ENCODE measurements around the gene PATE3.

PATE3 gene

DNA sequence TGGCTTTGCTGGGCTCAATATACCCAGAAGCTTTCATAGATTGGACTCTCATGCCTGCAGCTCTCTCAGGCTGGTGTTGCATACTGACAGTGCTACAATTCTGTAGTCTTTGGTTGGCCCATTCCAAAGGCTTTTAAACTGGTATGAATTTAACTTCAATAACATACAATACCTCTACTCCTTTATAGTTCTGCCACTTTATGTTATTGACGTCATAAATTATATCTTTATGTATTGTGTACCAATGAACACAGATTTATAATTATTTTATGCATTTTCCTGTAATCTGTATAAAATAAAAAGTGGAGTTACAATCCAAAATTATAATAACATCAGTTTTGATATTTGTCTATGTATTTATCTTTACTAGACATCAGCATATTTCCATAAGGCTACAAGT lies 25.5 kb upstream of the PATE3 start:
- no peak for TF ChIP-seq OSR1 (CRISPR knock-in tag; IDR thresholded peaks at IDR 0.05)
- TF ChIP-seq BACH2 (CRISPR knock-in tag; IDR thresholded peaks at IDR 0.05; ENCODE audit: borderline replicate concordance) = no peak
- no peak for TF ChIP-seq ZNF8 (CRISPR knock-in tag; IDR thresholded peaks at IDR 0.05)
- no peak for TF ChIP-seq PPARA (CRISPR knock-in tag; IDR thresholded peaks at IDR 0.05; ENCODE audit: borderline replicate concordance)
- no peak for TF ChIP-seq SNAI2 (CRISPR knock-in tag; IDR thresholded peaks at IDR 0.05)
- no peak for TF ChIP-seq ZNF565 (CRISPR knock-in tag; conservative IDR thresholded peaks at IDR 0.05; ENCODE audit: low read depth)
- TF ChIP-seq, protein P1, sequence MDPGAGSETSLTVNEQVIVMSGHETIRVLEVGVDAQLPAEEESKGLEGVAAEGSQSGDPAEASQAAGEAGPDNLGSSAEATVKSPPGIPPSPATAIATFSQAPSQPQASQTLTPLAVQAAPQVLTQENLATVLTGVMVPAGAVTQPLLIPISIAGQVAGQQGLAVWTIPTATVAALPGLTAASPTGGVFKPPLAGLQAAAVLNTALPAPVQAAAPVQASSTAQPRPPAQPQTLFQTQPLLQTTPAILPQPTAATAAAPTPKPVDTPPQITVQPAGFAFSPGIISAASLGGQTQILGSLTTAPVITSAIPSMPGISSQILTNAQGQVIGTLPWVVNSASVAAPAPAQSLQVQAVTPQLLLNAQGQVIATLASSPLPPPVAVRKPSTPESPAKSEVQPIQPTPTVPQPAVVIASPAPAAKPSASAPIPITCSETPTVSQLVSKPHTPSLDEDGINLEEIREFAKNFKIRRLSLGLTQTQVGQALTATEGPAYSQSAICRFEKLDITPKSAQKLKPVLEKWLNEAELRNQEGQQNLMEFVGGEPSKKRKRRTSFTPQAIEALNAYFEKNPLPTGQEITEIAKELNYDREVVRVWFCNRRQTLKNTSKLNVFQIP (CRISPR knock-in tag; IDR thresholded peaks at IDR 0.05; ENCODE audit: borderline replicate concordance, low read depth) = no peak
- TF ChIP-seq, protein P2, sequence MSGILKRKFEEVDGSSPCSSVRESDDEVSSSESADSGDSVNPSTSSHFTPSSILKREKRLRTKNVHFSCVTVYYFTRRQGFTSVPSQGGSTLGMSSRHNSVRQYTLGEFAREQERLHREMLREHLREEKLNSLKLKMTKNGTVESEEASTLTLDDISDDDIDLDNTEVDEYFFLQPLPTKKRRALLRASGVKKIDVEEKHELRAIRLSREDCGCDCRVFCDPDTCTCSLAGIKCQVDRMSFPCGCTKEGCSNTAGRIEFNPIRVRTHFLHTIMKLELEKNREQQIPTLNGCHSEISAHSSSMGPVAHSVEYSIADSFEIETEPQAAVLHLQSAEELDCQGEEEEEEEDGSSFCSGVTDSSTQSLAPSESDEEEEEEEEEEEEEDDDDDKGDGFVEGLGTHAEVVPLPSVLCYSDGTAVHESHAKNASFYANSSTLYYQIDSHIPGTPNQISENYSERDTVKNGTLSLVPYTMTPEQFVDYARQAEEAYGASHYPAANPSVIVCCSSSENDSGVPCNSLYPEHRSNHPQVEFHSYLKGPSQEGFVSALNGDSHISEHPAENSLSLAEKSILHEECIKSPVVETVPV (CRISPR knock-in tag; IDR thresholded peaks at IDR 0.05) = no peak
- TF ChIP-seq ZC3H10 (CRISPR knock-in tag; IDR thresholded peaks at IDR 0.05) = no peak
- TF ChIP-seq ISL1 (CRISPR knock-in tag; IDR thresholded peaks at IDR 0.05) = no peak
- TF ChIP-seq ARNTL (CRISPR knock-in tag; IDR thresholded peaks at IDR 0.05; ENCODE audit: borderline replicate concordance, low read depth) = no peak
- no peak for TF ChIP-seq TOX (CRISPR knock-in tag; IDR thresholded peaks at IDR 0.05; ENCODE audit: borderline replicate concordance)
- TF ChIP-seq, protein P3, sequence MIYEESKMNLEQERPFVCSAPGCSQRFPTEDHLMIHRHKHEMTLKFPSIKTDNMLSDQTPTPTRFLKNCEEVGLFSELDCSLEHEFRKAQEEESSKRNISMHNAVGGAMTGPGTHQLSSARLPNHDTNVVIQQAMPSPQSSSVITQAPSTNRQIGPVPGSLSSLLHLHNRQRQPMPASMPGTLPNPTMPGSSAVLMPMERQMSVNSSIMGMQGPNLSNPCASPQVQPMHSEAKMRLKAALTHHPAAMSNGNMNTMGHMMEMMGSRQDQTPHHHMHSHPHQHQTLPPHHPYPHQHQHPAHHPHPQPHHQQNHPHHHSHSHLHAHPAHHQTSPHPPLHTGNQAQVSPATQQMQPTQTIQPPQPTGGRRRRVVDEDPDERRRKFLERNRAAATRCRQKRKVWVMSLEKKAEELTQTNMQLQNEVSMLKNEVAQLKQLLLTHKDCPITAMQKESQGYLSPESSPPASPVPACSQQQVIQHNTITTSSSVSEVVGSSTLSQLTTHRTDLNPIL (CRISPR knock-in tag; IDR thresholded peaks at IDR 0.05; ENCODE audit: low read depth) = no peak
- TF ChIP-seq RARB (CRISPR knock-in tag; IDR thresholded peaks at IDR 0.05) = no peak
- no peak for TF ChIP-seq CSDC2 (CRISPR knock-in tag; IDR thresholded peaks at IDR 0.05)
- TF ChIP-seq, protein P4, sequence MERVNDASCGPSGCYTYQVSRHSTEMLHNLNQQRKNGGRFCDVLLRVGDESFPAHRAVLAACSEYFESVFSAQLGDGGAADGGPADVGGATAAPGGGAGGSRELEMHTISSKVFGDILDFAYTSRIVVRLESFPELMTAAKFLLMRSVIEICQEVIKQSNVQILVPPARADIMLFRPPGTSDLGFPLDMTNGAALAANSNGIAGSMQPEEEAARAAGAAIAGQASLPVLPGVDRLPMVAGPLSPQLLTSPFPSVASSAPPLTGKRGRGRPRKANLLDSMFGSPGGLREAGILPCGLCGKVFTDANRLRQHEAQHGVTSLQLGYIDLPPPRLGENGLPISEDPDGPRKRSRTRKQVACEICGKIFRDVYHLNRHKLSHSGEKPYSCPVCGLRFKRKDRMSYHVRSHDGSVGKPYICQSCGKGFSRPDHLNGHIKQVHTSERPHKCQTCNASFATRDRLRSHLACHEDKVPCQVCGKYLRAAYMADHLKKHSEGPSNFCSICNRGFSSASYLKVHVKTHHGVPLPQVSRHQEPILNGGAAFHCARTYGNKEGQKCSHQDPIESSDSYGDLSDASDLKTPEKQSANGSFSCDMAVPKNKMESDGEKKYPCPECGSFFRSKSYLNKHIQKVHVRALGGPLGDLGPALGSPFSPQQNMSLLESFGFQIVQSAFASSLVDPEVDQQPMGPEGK (CRISPR knock-in tag; IDR thresholded peaks at IDR 0.05; ENCODE audit: borderline replicate concordance) = no peak
- no peak for TF ChIP-seq ZFP30 (CRISPR knock-in tag; IDR thresholded peaks at IDR 0.05)
- ATAC-seq = no peak

DNA sequence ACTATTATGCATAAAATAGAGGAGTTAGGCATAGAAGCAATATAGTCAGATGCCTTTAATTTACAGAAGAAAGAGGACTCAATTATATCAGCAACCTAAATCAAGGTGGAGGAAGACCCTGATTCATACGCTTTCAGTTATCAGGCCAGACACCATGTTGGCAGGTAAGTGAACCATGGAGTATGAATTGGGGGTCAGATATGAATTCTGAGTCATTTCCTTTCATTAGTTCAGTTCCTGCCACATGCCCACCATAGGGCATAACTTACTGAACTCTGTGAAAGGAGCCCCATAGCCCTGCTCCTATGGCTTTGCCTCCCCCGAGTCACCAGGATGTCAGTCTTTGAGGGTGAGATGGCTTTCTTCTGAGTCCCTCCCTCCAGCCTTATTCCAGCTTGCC lies 24.4 kb upstream of the PATE3 start:
- no peak for ATAC-seq
- TF ChIP-seq CSDC2 (CRISPR knock-in tag; IDR thresholded peaks at IDR 0.05) (no peak), OSR1 (CRISPR knock-in tag; IDR thresholded peaks at IDR 0.05) (no peak), TCF4 (CRISPR knock-in tag; IDR thresholded peaks at IDR 0.05; ENCODE audit: borderline replicate concordance) (no peak), TOX (CRISPR knock-in tag; IDR thresholded peaks at IDR 0.05; ENCODE audit: borderline replicate concordance) (no peak)
- TF ChIP-seq, protein P1 (CRISPR knock-in tag; IDR thresholded peaks at IDR 0.05; ENCODE audit: borderline replicate concordance, low read depth) = no peak

DNA sequence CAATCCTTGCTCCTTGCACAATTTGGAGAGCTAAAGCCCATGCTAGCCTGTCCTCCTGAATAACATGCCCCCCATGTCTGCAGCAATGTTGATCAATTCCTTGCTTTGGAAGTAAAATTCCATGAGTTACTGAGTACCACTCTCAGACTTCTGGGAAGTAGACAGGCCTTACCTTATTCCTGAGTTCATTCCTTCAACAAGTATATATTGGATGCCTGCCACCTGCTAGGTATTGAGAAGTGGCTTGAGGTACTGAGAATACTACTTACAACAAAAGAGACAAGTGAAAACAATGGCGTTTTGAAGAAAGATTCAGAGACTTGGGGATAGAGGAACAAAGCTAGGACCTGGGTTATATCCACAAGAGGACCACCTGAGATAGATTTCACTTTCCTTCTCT lies 21.7 kb upstream of the PATE3 start:
- ATAC-seq = no peak
- TF ChIP-seq ISL1 (CRISPR knock-in tag; IDR thresholded peaks at IDR 0.05) (no peak), ESRRG (CRISPR knock-in tag; IDR thresholded peaks at IDR 0.05) (no peak), ZFP3 (CRISPR knock-in tag; IDR thresholded peaks at IDR 0.05) (no peak), ZNF8 (CRISPR knock-in tag; IDR thresholded peaks at IDR 0.05) (no peak), ZFP30 (CRISPR knock-in tag; IDR thresholded peaks at IDR 0.05) (no peak), BACH2 (CRISPR knock-in tag; IDR thresholded peaks at IDR 0.05; ENCODE audit: borderline replicate concordance) (no peak), GLIS3 (CRISPR knock-in tag; IDR thresholded peaks at IDR 0.05) (no peak), ARNTL (CRISPR knock-in tag; IDR thresholded peaks at IDR 0.05; ENCODE audit: borderline replicate concordance, low read depth) (no peak), CSDC2 (CRISPR knock-in tag; IDR thresholded peaks at IDR 0.05) (no peak), PPARA (CRISPR knock-in tag; IDR thresholded peaks at IDR 0.05; ENCODE audit: borderline replicate concordance) (no peak), OSR1 (CRISPR knock-in tag; IDR thresholded peaks at IDR 0.05) (no peak), ZC3H10 (CRISPR knock-in tag; IDR thresholded peaks at IDR 0.05) (no peak), TCF4 (CRISPR knock-in tag; IDR thresholded peaks at IDR 0.05; ENCODE audit: borderline replicate concordance) (no peak)
- TF ChIP-seq, protein P4 (CRISPR knock-in tag; IDR thresholded peaks at IDR 0.05; ENCODE audit: borderline replicate concordance) = no peak
- TF ChIP-seq, protein P5, sequence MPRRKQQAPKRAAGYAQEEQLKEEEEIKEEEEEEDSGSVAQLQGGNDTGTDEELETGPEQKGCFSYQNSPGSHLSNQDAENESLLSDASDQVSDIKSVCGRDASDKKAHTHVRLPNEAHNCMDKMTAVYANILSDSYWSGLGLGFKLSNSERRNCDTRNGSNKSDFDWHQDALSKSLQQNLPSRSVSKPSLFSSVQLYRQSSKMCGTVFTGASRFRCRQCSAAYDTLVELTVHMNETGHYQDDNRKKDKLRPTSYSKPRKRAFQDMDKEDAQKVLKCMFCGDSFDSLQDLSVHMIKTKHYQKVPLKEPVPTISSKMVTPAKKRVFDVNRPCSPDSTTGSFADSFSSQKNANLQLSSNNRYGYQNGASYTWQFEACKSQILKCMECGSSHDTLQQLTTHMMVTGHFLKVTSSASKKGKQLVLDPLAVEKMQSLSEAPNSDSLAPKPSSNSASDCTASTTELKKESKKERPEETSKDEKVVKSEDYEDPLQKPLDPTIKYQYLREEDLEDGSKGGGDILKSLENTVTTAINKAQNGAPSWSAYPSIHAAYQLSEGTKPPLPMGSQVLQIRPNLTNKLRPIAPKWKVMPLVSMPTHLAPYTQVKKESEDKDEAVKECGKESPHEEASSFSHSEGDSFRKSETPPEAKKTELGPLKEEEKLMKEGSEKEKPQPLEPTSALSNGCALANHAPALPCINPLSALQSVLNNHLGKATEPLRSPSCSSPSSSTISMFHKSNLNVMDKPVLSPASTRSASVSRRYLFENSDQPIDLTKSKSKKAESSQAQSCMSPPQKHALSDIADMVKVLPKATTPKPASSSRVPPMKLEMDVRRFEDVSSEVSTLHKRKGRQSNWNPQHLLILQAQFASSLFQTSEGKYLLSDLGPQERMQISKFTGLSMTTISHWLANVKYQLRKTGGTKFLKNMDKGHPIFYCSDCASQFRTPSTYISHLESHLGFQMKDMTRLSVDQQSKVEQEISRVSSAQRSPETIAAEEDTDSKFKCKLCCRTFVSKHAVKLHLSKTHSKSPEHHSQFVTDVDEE (CRISPR knock-in tag; IDR thresholded peaks at IDR 0.05) = no peak
- TF ChIP-seq, protein P2 (CRISPR knock-in tag; IDR thresholded peaks at IDR 0.05) = no peak
